ENCODE measurements around the gene DPP4.
"Not testable (repeated sequence)": the region's sequence is repeated elsewhere in the genome, so short reads cannot be mapped to it uniquely, and the experiment has no call there.

DPP4 gene

DNA sequence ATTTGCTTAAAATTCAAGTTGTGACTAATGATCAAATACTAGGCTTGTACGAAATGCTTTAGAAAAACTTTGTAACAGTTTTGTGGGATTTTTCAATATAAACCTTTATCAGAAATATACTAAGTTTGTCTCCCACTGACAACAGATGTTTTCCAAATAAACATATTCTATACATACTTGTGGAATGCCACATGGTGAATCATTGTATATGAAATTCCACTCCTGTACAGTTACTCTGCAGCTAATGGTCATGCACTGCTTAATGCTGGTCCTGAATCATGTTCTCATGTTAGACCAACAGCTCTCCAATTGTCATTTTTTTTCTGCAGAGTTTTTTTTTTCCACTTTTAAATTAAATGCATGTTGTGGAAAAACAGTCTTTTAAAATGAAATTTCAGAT lies 90.1 kb downstream of the DPP4 start:
- DNase-seq: no peak

DNA sequence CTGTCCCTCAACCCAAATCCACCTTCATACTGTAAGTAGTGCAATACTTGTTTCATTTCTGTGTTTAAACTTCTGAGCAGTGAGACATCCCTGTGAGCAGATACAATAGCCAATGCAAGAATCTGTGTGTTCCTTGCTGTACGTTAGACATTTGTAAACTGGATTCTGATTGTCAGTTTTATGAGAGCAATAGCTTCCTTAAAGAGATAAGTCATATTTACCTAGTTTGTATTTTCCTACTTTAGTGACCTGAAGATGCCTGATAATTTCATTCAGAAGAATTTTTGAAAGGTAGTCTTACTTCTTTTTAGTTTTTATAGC lies 90.7 kb downstream of the DPP4 start:
- no peak for DNase-seq

DNA sequence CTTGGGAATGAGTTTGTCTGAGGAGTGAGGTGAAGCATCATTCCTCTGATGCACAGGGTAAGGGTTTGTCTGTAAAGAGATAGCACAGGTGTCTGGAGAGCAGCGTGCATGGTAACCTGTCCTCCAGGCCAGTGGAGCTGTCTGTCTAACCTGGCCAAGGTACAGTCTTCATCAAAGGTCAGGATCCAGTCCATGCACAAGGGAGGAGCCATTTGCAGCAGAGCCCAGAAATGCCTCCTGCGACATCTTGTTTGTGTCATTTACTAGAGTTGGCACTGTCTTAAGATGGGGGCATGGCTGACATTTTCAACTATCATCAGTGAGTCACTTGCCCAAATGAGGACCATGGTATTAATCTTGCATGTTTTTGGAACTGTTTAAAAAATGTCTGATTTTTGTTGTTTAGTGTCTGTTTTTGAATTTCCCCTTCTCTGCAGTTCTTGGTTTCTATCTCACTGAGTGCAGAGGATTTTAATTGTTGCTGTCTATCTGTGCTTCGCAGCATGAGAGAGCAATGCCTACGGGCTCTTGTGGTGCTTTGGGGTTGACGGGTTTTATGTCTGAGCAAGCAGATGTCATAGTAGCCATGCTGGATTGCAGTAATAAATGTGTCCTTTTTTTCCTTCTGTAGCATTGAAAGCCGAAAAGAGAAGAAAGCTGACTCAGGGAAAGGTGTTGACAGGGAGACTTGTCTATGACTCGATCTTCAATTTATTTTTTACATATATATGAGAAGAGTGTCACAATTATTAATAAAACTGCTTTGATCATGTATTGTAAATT lies 91.3 kb downstream of the DPP4 start:
- no peak for DNase-seq

DNA sequence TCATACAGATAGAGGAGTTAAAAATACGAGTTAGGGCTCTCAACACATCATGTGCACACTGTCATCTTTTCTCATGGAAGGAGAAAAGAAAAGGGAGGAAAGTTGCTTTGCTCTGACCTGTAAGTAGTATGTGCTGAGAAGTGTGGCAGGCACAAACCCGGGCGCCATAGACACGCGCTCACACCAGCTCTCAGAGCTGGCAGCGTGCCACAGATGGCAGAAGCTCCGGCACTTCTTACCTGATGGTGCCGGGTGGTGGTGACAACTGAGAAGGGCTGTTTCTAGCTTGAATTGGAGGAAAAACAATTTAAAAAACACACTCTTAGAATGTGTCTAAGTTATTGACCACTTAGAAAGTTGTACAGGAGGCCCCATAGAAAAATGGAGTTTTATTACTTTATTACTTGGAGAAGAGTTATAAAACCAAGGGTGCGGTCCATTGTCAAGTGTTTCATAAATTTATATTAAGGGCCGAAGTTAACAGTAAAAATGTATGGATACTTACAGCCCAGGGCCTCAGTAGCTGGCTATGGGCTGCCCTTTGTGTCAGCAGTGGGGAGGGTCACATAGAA lies 92.2 kb downstream of the DPP4 start:
- no peak for DNase-seq

DNA sequence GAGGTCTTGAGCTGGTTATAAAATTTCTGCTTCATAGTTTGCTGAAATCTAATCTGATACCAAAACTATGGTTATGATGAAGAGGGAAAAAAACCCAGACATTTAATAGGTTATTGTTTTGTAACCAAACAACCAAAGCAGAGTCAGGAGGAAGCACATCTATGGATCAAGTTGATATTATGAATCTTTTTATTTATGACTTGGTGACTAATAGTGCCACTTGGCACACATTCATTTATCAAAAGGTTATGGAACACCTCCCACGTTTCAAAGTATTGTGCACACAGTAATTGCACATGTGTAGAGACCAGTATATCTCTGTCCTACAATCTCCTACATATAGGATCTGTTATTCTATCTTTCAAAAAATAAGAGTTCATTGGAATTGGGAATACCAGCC lies 93.0 kb downstream of the DPP4 start:
- no peak for DNase-seq

DNA sequence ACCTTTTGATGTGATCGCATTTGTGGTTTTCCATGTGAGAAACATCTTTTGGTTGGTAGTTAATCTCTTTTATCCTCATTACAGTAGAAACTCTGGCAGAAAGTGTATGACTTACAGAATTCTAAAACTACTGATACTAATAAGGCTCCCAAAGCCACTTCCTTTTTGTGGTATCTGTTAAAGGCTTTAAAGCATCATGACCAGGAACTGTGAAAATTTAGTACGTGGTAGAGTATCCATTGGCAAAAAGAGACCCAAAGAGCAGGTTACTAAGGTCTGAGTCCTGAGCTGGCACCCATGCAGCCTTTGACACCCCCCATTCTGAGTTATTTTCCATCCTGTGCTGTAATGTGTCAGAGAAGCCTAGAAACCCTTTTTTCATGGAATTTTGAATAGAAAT lies 94.5 kb downstream of the DPP4 start:
- DNase-seq: no peak

DNA sequence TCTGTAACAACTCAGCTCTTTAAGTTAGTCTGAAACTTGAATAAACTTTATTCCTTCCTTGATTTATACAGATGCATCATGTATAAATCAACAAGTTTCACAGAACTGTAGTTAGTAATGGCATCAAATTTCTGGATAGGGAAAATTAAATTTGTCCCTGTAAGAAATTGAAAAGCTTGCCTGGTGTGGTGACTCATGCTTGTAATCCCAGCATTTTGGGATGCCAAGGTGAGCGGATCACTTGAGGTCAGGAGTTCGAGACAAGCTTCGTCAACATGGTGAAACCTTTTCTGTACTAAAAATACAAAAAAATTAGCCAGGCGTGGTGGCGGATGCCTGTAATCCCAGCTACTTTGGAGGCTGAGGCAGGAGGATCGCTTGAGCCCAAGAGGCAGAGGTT lies 96.1 kb downstream of the DPP4 start:
- not testable (repeated sequence) for DNase-seq

DNA sequence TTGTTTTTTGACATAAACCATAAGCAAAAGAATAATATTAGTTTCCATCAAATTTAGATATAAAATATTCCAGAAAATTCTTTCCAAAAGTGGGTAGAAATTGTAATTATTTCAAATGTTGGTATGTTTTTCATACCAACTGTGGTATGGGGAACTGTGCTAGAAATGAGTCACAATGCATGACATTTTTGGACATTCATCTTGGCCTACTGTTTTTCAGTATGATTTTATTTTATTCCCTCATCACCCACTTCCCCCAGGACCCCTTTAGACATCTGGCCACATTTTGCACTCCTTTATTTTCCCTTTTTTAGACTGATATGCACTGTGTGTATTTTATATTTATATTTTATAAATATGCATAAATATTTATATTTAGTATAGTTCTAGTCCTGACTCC lies 97.1 kb downstream of the DPP4 start:
- no peak for DNase-seq

DNA sequence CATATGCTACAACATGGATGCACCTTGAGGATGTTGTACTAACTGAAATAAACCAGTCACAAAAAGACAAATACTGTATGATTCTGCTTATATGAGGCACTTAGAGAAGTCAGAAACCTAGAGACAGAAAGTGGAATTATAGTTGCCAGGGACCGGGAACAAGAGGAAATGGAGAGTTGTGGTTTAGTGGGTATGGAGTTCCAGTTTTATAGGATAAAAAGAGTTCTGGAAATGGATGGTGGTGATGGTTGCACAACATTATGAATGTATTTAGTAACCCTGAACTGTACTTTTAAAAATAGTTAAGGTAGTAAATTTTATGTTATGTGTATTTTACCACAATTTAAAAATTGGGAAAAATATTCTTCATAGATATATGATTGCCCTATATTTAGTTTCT lies 97.7 kb downstream of the DPP4 start:
- no peak for DNase-seq

DNA sequence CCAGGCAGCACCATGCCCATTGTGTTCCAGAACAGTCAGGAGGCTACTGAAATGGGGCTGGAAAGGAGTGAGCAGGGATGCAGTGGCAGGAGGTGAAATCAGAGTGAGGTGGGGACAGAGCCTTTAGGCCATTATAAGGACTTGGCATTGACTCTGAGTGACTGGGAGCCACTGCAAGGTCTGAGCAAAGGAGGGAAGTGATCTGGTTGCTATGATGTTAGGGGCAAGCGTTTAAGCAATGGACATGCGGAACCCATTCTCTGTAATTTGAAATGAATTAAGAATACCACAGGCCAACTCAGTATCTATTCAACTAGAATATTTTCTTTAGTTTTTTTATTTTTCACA lies 98.2 kb downstream of the DPP4 start:
- DNase-seq: no peak

DNA sequence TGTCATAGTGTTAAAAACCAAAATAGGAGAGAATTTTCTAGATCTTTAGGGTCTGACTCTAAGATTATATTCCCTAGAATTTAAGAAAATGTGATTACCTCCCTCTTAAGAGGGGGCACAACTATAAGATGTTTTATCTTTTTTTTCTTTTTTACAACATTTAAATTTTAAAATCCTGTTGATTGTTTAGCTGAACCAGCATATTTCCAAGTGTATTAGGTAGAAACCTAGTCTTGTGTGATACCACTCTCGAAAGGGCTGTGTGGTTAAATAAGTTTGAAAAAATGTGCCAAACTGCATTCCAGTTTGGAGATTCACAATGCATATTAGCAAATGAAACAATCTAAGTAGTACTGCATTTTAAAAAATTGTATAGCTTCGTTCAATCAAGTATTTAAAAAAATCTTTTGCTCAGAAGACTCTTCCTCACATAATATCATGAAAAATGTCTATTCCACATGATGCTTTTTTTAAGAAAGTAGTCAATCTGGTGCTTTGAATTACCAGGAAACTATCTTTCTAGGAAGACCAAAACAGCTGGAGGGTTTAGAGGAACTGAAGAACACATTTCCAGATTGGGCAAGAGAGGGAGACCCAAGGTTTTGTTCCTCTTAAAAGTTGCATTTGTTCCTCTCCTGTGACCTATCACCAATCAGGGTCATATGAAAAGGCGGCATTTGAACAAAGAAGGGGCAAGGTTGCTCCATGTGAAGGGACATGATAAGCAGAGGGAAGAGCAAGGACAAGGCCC lies 98.8 kb downstream of the DPP4 start:
- DNase-seq: no peak

DNA sequence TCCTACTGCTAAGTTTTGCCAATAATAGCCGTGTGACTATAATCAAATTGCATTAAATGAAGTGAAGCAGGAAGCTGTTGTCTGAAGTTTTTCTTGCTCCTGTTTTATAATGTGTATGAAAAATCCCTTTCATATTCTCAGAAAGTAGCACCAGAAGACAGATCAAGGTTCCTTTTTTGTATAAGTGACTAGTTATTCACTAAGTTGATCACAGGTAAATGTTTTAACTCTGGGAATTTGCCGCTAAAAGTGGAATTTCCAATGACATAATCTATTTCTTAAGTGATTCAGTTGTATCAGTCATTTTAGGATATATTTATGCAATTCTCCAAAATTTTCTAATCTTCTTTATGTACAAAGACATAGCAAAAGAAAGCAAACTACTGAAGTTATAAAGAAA lies 99.6 kb downstream of the DPP4 start:
- DNase-seq: no peak

DNA sequence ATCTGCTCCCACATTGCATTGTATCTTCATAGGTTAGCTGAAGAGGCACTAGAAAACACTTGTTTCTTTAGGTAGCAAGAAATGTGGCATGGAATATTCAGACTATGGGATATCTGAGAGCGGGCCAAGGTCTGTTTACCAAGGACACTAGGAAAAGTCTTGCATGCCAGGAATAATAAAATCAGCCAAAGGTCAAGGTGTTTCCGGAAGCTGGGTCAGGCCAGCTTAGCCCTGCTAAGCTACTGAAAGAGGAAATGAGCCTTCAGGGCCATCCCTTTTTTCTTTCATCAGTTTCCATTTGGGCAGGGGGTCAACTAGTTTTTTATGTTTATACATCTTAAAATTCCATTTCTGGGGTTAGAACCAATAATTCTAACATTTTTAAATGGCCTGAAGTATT lies 101.1 kb downstream of the DPP4 start:
- DNase-seq: no peak

DNA sequence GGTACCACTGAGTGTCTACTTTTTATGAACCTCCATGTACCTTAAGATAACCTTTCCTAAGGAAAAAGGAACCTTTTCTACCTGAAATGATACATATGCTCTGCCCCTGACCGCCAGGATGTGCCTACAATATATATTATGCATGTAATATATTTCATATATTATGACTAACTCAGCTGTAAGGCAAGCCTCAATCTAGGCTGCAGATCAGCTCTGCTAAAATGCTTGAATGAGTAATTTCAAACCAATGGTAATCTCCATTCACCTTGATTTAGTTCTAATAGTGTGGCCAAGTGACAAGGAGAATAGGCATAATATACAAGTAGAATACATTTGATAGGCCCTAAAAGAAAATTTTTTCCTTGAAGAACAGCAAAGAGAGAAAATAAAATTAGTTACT lies 101.8 kb downstream of the DPP4 start:
- DNase-seq: no peak

DNA sequence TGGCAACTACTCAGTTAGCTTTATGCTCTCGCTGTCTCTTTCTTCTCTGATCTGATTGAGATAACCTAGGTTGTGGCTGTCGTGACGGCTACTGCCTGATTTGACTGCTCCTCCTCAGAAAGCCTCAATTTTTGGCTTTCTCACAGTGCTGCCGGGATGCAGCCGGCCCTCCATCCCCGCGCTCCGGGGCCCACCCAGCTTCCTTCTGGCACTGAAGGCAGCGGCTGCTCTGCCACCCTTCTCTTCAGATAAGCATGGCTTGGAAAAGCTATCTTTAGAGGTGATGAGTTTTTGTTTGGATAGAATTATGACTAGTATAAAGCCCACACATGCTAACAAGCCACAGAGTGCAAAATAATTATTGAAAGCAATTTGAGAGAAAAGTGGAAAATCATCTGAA lies 102.5 kb downstream of the DPP4 start:
- no peak for DNase-seq

DNA sequence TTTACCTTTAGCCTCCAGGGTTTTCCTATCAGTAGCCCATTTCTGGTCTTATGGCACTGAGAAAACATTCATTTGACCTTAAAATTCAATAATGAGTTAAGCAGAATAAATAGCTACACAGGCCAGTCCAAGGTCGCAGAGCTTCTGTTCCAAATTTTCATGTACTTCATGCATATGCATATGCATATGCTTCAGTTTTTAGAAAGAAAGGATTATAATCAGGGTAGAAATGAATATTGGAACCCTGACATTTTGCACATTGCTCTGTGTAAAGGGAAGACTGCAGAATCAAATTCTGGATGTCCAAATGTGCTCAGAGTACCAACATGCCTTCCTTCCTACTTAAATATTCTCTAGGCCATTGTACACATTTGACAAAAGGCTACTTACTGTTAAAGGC lies 104.9 kb downstream of the DPP4 start:
- DNase-seq: no peak

DNA sequence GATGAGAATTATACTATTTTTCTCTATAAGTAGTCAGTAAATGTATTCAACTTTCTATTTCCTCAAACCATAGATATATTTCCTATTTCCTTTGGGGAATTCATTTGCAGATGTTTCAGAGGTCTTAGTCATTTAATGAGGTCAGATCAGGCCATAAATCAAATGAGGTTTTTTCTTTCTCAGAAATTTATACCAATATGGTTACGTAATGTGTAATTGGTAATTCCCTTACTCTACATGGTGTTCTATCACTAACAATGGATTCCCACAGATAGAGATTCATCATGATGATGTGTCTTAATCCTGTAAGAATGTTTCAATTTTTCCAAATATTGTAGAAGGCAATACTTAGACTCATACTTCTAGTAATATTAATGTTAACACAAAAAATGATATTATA lies 108.0 kb downstream of the DPP4 start:
- no peak for DNase-seq

DNA sequence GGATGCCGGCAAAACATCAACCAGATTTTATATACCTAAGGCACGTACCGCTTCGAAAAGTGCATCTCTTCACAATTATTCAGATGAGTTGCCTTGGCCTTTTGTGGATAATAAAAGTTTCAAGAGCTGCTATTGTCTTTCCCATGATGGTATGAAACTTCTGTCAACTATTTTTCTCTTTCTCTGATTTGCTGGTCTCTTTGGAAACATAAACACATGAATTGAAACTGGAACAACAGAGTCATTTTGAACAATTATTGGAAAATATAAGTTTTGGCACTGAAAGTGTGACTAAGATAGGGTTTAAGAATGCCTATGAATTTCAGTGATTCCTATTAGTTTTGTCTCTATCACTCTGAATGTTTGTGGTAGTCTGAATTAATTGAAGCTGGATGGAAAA lies 109.9 kb downstream of the DPP4 start:
- no peak for DNase-seq

DNA sequence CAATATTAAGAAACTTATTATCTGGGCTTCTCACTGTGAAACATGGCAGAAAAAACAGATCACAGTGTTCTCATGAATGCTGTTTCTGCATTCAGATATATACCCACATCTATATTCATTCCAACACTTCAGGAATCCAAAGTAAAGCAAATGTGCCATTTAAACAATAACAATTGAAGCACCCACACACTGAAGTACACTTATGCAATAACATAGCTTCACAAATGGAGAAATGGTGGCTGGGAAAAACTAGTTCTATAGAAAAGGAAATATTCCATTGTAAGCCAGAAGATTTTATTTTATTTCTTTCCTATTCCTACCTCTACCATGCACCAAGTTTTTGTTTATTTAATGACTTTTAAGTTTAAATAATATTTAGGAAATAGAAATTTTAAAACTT lies 111.9 kb downstream of the DPP4 start:
- no peak for DNase-seq

DNA sequence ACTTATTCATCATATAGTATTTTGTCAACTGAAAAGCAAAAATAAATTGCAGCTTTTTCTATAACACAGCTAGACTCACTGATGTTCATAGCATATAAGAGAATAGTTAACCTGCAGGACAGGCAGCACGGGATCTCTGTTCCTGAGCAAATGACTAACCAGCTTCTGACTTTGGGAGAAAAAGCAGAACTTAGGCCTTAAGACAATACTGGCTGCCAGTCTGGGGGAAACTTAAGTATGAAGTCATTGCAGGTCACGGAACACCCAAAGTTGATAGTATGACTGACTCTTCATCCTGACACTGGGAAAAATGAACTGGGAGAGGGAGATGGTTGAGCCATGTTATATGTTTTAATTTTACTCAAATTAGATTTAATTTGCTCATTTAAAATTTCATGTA lies 113.0 kb downstream of the DPP4 start:
- DNase-seq: no peak

DNA sequence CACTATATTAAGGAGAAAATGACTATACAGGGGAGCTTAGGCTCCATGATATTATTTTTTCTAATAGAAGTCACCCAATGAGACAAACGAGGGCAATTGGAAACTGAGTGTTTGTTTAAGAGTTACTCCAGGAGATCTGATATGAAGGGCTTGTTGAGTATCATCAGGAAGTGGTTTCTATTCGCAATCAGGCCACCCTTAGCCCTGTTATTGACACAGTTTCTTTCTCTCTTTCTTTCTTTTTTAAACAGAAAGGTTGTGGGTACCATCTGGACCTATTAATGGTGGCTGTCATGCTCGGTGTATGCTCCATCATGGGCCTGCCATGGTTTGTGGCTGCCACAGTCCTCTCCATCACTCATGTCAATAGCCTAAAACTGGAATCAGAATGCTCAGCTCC lies 117.3 kb downstream of the DPP4 start:
- DNase-seq: peak; percentile 30

DNA sequence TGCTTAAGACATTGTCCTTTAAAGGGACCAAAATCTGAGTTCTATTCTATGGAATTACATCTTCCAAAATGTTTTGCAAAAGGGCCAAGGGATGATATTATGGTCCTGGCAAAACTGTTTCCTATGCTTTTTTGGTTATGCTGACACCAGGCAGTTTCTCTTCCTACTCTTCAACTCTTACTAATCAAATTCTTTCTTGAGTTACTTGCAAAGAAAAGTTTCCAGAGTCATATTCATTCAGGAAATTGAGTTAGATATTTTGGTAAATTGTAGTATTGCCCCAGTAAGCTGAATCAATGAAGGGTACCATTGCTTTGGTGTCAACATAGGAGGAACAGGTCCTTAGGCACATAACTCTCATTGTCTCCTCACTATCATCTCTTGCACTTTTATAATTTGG lies 118.8 kb downstream of the DPP4 start:
- DNase-seq: no peak

DNA sequence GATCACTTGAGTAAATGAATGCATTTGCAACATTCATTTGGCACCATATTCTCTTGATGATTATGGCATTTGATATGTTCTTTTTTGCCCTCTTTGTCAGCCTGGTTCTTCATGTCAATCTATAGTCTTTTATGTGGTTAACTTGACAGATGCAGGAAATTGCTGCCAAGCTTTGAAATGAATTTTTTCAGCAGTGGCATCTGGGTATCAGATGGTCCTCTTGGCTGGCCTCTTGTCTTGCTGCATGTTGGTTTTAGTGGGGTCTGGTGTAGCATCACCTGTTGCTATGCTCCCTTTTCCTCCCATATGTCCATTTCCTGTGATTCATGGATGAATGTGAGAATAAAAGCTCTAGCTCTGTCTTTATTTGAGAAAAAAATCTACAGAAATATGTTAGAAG lies 119.9 kb downstream of the DPP4 start:
- no peak for DNase-seq

DNA sequence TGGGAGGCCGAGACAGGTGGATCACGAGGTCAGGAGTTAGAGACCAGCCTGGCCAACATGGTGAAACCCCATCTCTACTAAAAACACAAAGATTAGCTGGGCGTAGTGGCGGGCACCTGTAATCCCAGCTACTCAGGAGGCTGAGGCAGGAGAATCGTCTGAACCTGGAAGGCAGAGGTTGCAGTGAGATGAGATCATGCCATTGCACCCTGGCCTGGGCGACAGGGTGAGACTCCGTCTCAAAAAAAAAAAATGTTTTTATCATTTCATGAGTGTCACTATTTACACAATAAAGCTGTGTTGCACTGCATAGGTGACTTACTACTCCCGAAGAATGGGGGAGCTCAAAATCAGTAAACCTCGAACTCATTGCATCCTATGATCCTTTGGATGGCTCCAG lies 120.6 kb downstream of the DPP4 start:
- not testable (repeated sequence) for DNase-seq

DNA sequence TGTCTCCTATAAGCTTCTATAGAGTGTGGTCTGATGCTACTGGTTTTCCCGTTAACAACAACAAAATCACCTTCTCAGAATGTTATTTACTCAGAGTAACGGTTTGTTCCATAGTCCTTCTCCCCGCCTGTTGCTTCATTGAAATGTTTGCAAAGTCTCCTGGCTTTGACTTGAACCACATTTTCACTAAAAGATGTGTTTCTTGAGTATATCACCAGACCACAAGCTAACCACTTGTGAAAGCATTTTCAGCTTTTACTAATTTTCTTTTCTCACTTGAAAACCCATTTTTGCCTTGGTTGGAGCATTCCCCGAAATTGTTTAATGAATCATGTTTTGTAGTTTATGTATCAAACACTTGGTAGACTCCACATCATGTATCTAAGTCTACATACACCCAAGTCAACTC lies 121.2 kb downstream of the DPP4 start:
- no peak for DNase-seq

Measured in NCI-H1092 treated with DMSO at 0.1 percent for 48 hours (cell line).